ENCODE data around the gene HABP2. TPM values are rescaled to one million over a fixed set of nuclear protein-coding genes. Genes with fewer than 3 reads are reported as not detected.

HABP2 gene
- total and polyA plus RNA-seq, 2 experiments from 2014 or later: not detected

DNA sequence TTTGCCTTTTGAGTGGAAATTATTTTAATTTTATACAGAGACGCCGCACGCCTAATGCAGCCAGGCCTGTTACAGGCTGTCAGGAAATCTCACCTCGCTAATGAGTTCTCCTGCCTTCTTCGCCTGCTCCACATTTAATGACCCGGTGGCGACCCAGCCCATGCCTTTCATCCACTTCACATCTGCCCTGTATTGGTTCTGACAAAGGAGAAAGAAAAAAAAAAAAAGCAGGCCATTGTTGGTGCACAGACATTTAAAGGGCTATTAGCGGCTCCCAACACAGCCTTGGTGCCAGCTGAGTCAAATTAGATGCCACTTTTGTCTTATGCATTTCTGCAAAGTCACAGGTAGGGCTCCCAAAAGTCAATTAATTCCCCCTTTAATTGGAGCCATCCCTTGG lies 67.7 kb downstream of the HABP2 start:
- no peak overlapping the region for H2AFZ ChIP-seq
- Mint-ChIP-seq H3K27me3 (ENCODE audit: insufficient read depth, low read depth, poor library complexity) (peaks cover 9% of the 10 kb centered on the region), H3K9me3 (no peaks in the 10 kb centered on the region), H3K4me1 (peaks cover 54% of the 10 kb centered on the region), H3K36me3 (ENCODE audit: low read depth) (no peaks in the 10 kb centered on the region), H3K27ac (no peak overlapping the region; the same call in 1 of the 2 replicates), H3K4me3 (no peak overlapping the region)
- H3K79me2 ChIP-seq (replicated peaks; ENCODE audit: insufficient read depth): no peaks in the 10 kb centered on the region
- H3K4me3 ChIP-seq: no peak overlapping the region
- no peak overlapping the region for H3K27ac ChIP-seq (ENCODE audit: low read depth)
- peak overlapping the region; percentile 35; the same call in 1 of the 2 replicates for H3K4me2 ChIP-seq
- TF ChIP-seq POLR2AphosphoS5 (IDR thresholded peaks at IDR 0.05; ENCODE audit: low read depth) (no peak), EZH2phosphoT487 (IDR thresholded peaks at IDR 0.05; ENCODE audit: unreplicated experiment) (no peak), EZH2 (IDR thresholded peaks at IDR 0.05; ENCODE audit: low read depth, unreplicated experiment) (no peak), ZNF331 (CRISPR knock-in tag; IDR thresholded peaks at IDR 0.05; ENCODE audit: low read depth) (no peak), JUNB (IDR thresholded peaks at IDR 0.05; ENCODE audit: unreplicated experiment) (no peak), ZNF114 (CRISPR knock-in tag; IDR thresholded peaks at IDR 0.05) (no peak)
- DNase-seq (ENCODE audit: low spot score) (no peak), ATAC-seq (no peak)
- no peaks in the 10 kb centered on the region for H3K9me2 ChIP-seq (ENCODE audit: insufficient read depth)
- no peaks in the 10 kb centered on the region for H3K36me3 ChIP-seq (ENCODE audit: insufficient read depth)
- H4K20me1 ChIP-seq (replicated peaks; ENCODE audit: insufficient read depth): no peaks in the 10 kb centered on the region
- peaks cover 28% of the 10 kb centered on the region for H3K4me1 ChIP-seq (ENCODE audit: insufficient read depth)
- no peaks in the 10 kb centered on the region for H3K27me3 ChIP-seq (ENCODE audit: insufficient read depth)
- no peaks in the 10 kb centered on the region for H3F3A ChIP-seq (replicated peaks; ENCODE audit: low read depth)

- DNase-seq (ENCODE audit: low spot score): no peak
- no peak for ATAC-seq
- Histone ChIP-seq H3K79me2 (replicated peaks; ENCODE audit: insufficient read depth) (no peaks in the 10 kb centered on the region), H3K36me3 (ENCODE audit: insufficient read depth) (no peaks in the 10 kb centered on the region), H3K4me1 (ENCODE audit: insufficient read depth) (peaks cover 23% of the 10 kb centered on the region), H3K27me3 (ENCODE audit: insufficient read depth) (no peaks in the 10 kb centered on the region), H4K20me1 (replicated peaks; ENCODE audit: insufficient read depth) (no peaks in the 10 kb centered on the region), H3K27ac (ENCODE audit: low read depth) (no peak overlapping the region), H3K4me2 (no peak overlapping the region), H3K4me3 (no peak overlapping the region), H3F3A (replicated peaks; ENCODE audit: low read depth) (no peaks in the 10 kb centered on the region), H3K9me2 (ENCODE audit: insufficient read depth) (no peaks in the 10 kb centered on the region), H2AFZ (no peak overlapping the region)
- Mint-ChIP-seq H3K4me1 (peaks cover 51% of the 10 kb centered on the region), H3K4me3 (no peak overlapping the region), H3K36me3 (ENCODE audit: low read depth) (no peaks in the 10 kb centered on the region), H3K9me3 (no peaks in the 10 kb centered on the region), H3K27ac (no peak overlapping the region; the same call in 1 of the 2 replicates), H3K27me3 (ENCODE audit: insufficient read depth, low read depth, poor library complexity) (peaks cover 9% of the 10 kb centered on the region)
- no peak for TF ChIP-seq EZH2 (IDR thresholded peaks at IDR 0.05; ENCODE audit: low read depth, unreplicated experiment)
- TF ChIP-seq POLR2AphosphoS5 (IDR thresholded peaks at IDR 0.05; ENCODE audit: low read depth): no peak
- no peak for TF ChIP-seq NANOG (IDR thresholded peaks at IDR 0.05; ENCODE audit: borderline replicate concordance)
- no peak for TF ChIP-seq ETS1 (IDR thresholded peaks at IDR 0.05)
- TF ChIP-seq REST (IDR thresholded peaks at IDR 0.05; ENCODE audit: unreplicated experiment): no peak
- TF ChIP-seq ZNF114 (CRISPR knock-in tag; IDR thresholded peaks at IDR 0.05): no peak
- no peak for TF ChIP-seq ZNF462 (CRISPR knock-in tag; IDR thresholded peaks at IDR 0.05)
- no peak for TF ChIP-seq JUNB (IDR thresholded peaks at IDR 0.05; ENCODE audit: unreplicated experiment)
- no peak for TF ChIP-seq EZH2phosphoT487 (IDR thresholded peaks at IDR 0.05; ENCODE audit: unreplicated experiment)
Measured at GRCh38 chr10:113620936-113621335, 68.1 kb downstream of the HABP2 start.

Measured in GM23338 (cell line).